Fibroblast of lung (primary cell): ENCODE results near the gene TTLL7.

ENCODE experiments used
- EZH2 ChIP-seq: IDR thresholded peaks from 2 replicates; pipeline ENCODE4 v1.5.1; 2012; ENCODE audit warnings: low read length, control low read depth, mild to moderate bottlenecking; ENCODE audit errors: missing control alignments
- TF ChIP-seq, protein P1 (sequence below), 2 donors: IDR thresholded peaks in 1 of 2; conservative IDR thresholded peaks in 1 of 2; 1 replicate in 1 of 2; 2 replicates in 1 of 2; pipeline ENCODE4 v1.5.1; 2011 to 2012; ENCODE audit warnings: low read length in 2 of 2, control low read depth in 1 of 2, inconsistent platforms in 1 of 2, low read depth in 1 of 2, mild to moderate bottlenecking in 1 of 2

DNA sequence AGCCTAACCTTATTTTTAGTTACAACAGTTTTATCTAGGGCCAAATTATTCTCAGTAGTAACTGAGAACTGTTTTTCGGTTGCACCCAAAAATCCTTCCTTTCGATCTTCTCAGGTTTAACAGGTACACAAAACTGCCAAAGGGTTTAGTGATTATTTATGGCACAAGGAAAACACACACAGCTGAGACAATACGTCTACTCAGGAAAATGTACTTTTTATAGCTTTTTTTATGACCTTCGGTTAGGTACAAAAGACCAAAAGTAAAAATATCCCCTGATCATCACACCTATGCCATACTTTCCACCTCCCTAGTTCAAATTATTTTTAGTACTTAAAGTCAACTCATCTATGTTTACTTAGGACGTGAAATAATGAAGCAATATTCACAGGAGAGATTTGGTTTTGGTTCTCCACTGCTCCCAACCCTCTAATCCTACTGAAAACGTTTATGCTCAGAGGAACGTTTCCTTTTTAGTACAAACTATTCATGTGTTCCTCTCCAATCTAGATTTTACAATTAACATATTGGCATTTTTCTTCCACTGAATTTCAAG is 48.7 kb downstream of the TTLL7 start:
- TF ChIP-seq, protein P1, sequence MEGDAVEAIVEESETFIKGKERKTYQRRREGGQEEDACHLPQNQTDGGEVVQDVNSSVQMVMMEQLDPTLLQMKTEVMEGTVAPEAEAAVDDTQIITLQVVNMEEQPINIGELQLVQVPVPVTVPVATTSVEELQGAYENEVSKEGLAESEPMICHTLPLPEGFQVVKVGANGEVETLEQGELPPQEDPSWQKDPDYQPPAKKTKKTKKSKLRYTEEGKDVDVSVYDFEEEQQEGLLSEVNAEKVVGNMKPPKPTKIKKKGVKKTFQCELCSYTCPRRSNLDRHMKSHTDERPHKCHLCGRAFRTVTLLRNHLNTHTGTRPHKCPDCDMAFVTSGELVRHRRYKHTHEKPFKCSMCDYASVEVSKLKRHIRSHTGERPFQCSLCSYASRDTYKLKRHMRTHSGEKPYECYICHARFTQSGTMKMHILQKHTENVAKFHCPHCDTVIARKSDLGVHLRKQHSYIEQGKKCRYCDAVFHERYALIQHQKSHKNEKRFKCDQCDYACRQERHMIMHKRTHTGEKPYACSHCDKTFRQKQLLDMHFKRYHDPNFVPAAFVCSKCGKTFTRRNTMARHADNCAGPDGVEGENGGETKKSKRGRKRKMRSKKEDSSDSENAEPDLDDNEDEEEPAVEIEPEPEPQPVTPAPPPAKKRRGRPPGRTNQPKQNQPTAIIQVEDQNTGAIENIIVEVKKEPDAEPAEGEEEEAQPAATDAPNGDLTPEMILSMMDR (conservative IDR thresholded peaks at IDR 0.05 in 1 of 2, IDR thresholded peaks at IDR 0.05 in 1 of 2; ENCODE audit: low read depth in 1 of 2, low read length in 2 of 2) = no peak
- no peak for TF ChIP-seq EZH2
